H1 (cell line): ENCODE results near the gene PIGC. TPM values are rescaled to one million over a fixed set of nuclear protein-coding genes. Genes with fewer than 3 reads are reported as not detected.
A peak's percentile ranks its signal among the peaks of the same experiment; 100 is the strongest.

Experiments used
- CTCF ChIA-PET: fragments of 300-600 bp; sonication (Branson Sonifier 250); formaldehyde crosslinking; loops from one replicate; lab custom pipeline; 2021; ENCODE audit not compliant: partially characterized antibody; lab: Charles Lee
- POLR2A ChIA-PET: fragments of 300-600 bp; sonication (Branson Sonifier 250); formaldehyde crosslinking; loops from one replicate; lab custom pipeline; 2021; ENCODE audit warnings: inconsistent platforms; ENCODE audit not compliant: partially characterized antibody; lab: Charles Lee
- DNase-seq, 2 experiments: peaks; one replicate each; pipeline versions ENCODE4 v3.0.0 to v3.0.0-alpha.2; 2010 to 2022; ENCODE audit warnings: low spot score in 2 of 2, low read depth in 1 of 2, mixed read lengths in 1 of 2
- FAIRE-seq: peaks from 2 replicates; lab custom pipeline; 2011; peaks lifted over from hg19 to GRCh38; lab: Jason Lieb, UNC
- H2AFZ ChIP-seq: 2 replicates; pipeline ENCODE4 v1.8.1; 2012; ENCODE audit warnings: low read length, inconsistent platforms
- H2AK5ac ChIP-seq: 2 replicates; pipeline ENCODE4 v1.6.1; 2013; ENCODE audit warnings: low read depth, low read length
- H2BK120ac ChIP-seq: replicated peaks from 2 replicates; pipeline ENCODE3; 2013; ENCODE audit warnings: low read depth, low read length, inconsistent platforms
- H2BK12ac ChIP-seq: 2 replicates; pipeline ENCODE4 v1.6.1; 2013; ENCODE audit warnings: low read depth, low read length
- H2BK15ac ChIP-seq: 2 replicates; pipeline ENCODE4 v1.6.1; 2013; ENCODE audit warnings: low read length
- H2BK20ac ChIP-seq: 2 replicates; pipeline ENCODE4 v1.6.1; 2013; ENCODE audit warnings: low read length
- H2BK5ac ChIP-seq: 2 replicates; pipeline ENCODE4 v1.6.1; 2013; ENCODE audit warnings: low read depth, low read length
- H3K14ac ChIP-seq: 2 replicates; pipeline ENCODE4 v1.6.1; 2013; ENCODE audit warnings: inconsistent platforms; ENCODE audit not compliant: insufficient read length
- H3K18ac ChIP-seq: 2 replicates; pipeline ENCODE4 v1.6.1; 2013; ENCODE audit warnings: low read length; ENCODE audit errors: extremely low read depth
- H3K23ac ChIP-seq: 2 replicates; pipeline ENCODE4 v1.6.1; 2013; ENCODE audit warnings: inconsistent platforms; ENCODE audit not compliant: insufficient read length
- H3K23me2 ChIP-seq: 2 replicates; pipeline ENCODE4 v1.6.1; 2013; ENCODE audit warnings: low read depth, low read length
- H3K27ac ChIP-seq: 2 replicates; pipeline ENCODE4 v1.6.1; 2011; ENCODE audit warnings: low read depth, low read length, inconsistent platforms
- H3K27me3 ChIP-seq, 4 experiments: replicated peaks in 1 of 4; 1 replicate in 1 of 4; 2 replicates in 3 of 4; pipeline versions ENCODE4 v1.6.1 to v1.8.1; 2011 to 2013; ENCODE audit warnings: low read length in 3 of 4, mild to moderate bottlenecking in 3 of 4, inconsistent platforms in 2 of 4, mixed read lengths in 2 of 4, moderate library complexity in 1 of 4; ENCODE audit not compliant: control insufficient read depth in 3 of 4, insufficient read depth in 3 of 4; ENCODE audit errors: extremely low read depth in 1 of 4
- H3K36me3 ChIP-seq, 4 experiments: 2 replicates each; pipeline versions ENCODE4 v1.6.1 to v1.8.1; 2011 to 2013; ENCODE audit warnings: mild to moderate bottlenecking in 4 of 4, low read length in 3 of 4, moderate library complexity in 2 of 4, control low read depth in 1 of 4, inconsistent platforms in 1 of 4; ENCODE audit not compliant: insufficient read depth in 4 of 4, control insufficient read depth in 2 of 4
- H3K4ac ChIP-seq: replicated peaks from 2 replicates; pipeline ENCODE3; 2013; ENCODE audit warnings: low read length, low read depth, mixed read lengths, inconsistent platforms; ENCODE audit not compliant: insufficient read length
- H3K4me1 ChIP-seq, 4 experiments: replicated peaks in 1 of 4; 1 replicate in 1 of 4; 2 replicates in 3 of 4; pipeline versions ENCODE4 v1.6.1 to v1.8.1; 2011 to 2013; ENCODE audit warnings: low read length in 3 of 4, inconsistent platforms in 2 of 4, mixed read lengths in 1 of 4; ENCODE audit not compliant: insufficient read depth in 4 of 4, control insufficient read depth in 3 of 4
- H3K4me2 ChIP-seq, 2 experiments: 2 replicates each; pipeline versions ENCODE4 v1.6.1 to v1.8.1; 2011 to 2013; ENCODE audit warnings: low read depth in 2 of 2, low read length in 2 of 2, control low read depth in 1 of 2, inconsistent platforms in 1 of 2, mild to moderate bottlenecking in 1 of 2; ENCODE audit not compliant: insufficient read depth in 1 of 2
- H3K4me3 ChIP-seq, 4 experiments: fragments of 200-600, 300-600 bp in 1 of 4; sonication (generic), shearing (Covaris generic), sonication (Bioruptor Twin) in 1 of 4; 2 replicates each; pipeline versions ENCODE4 v1.5.1 to v1.8.1; 2011 to 2016; ENCODE audit warnings: low read length in 4 of 4, low read depth in 3 of 4, control low read depth in 2 of 4, inconsistent platforms in 2 of 4, mild to moderate bottlenecking in 2 of 4, mixed read lengths in 1 of 4, moderate library complexity in 1 of 4; ENCODE audit not compliant: insufficient read depth in 2 of 4; ENCODE audit errors: extremely low read depth in 1 of 4
- H3K56ac ChIP-seq: replicated peaks from 2 replicates; pipeline ENCODE3; 2013; ENCODE audit warnings: low read depth, mild to moderate bottlenecking, mixed read lengths, low read length, inconsistent platforms; ENCODE audit not compliant: insufficient read length
- H3K79me1 ChIP-seq: 2 replicates; pipeline ENCODE4 v1.6.1; 2013; ENCODE audit warnings: low read depth, low read length, control low read depth
- H3K79me2 ChIP-seq, 2 experiments: 2 replicates each; pipeline versions ENCODE4 v1.6.1 to v1.8.1; 2012 to 2013; ENCODE audit warnings: low read length in 2 of 2, mild to moderate bottlenecking in 2 of 2, inconsistent platforms in 1 of 2; ENCODE audit not compliant: insufficient read depth in 2 of 2, control insufficient read depth in 1 of 2
- H3K9ac ChIP-seq, 4 experiments: replicated peaks in 1 of 4; 1 replicate in 1 of 4; 2 replicates in 3 of 4; pipeline versions ENCODE4 v1.6.1 to v1.8.1; 2011 to 2013; ENCODE audit warnings: low read depth in 3 of 4, low read length in 3 of 4, control low read depth in 2 of 4, mild to moderate bottlenecking in 2 of 4, moderate library complexity in 2 of 4, inconsistent platforms in 1 of 4; ENCODE audit errors: extremely low read depth in 1 of 4
- H3K9me3 ChIP-seq, 2 experiments: 2 replicates each; pipeline versions ENCODE4 v1.6.1 to v1.8.1; 2012 to 2013; ENCODE audit warnings: mild to moderate bottlenecking in 2 of 2, moderate library complexity in 2 of 2, control low read depth in 1 of 2, inconsistent platforms in 1 of 2, low read depth in 1 of 2, low read length in 1 of 2, mixed read lengths in 1 of 2; ENCODE audit not compliant: insufficient read depth in 2 of 2
- H4K20me1 ChIP-seq, 2 experiments: replicated peaks in 1 of 2; 2 replicates each; pipeline versions ENCODE3 to v1.8.1; 2011 to 2013; ENCODE audit warnings: inconsistent platforms in 2 of 2, low read length in 2 of 2, mild to moderate bottlenecking in 1 of 2; ENCODE audit not compliant: insufficient read depth in 2 of 2, control insufficient read depth in 1 of 2
- H4K5ac ChIP-seq: 2 replicates; pipeline ENCODE4 v1.6.1; 2013; ENCODE audit warnings: low read length, low read depth, mixed read lengths, inconsistent platforms; ENCODE audit not compliant: insufficient read length
- H4K8ac ChIP-seq: 2 replicates; pipeline ENCODE4 v1.8.0; 2013; ENCODE audit warnings: mild to moderate bottlenecking, moderate library complexity, low read length, inconsistent platforms; ENCODE audit not compliant: insufficient read depth; ENCODE audit errors: extremely low read depth
- H4K91ac ChIP-seq: replicated peaks from 2 replicates; pipeline ENCODE3; 2013; ENCODE audit warnings: low read length, mixed read lengths, inconsistent platforms; ENCODE audit not compliant: insufficient read length
- CTBP2 ChIP-seq: IDR thresholded peaks from 2 replicates; pipeline ENCODE4 v1.7.0; 2011; ENCODE audit warnings: borderline replicate concordance, mild to moderate bottlenecking, moderate library complexity, mixed read lengths, low read length; ENCODE audit not compliant: insufficient read depth, insufficient read length
- GABPA ChIP-seq: IDR thresholded peaks from 2 replicates; pipeline ENCODE4 v1.6.1; 2011; ENCODE audit warnings: mild to moderate bottlenecking, low read length, moderate library complexity, borderline replicate concordance; ENCODE audit not compliant: insufficient read depth
- TCF12 ChIP-seq: IDR thresholded peaks from 2 replicates; pipeline ENCODE4 v1.6.1; 2011; ENCODE audit warnings: low read depth, mild to moderate bottlenecking, low read length
- WGBS, 2 experiments: shearing (Covaris generic) in 1 of 2; methylation state at CpG; one replicate each; pipeline versions ENCODE4 v1.1.6 to v1.1.7; 2013 to 2015; ENCODE audit warnings: low lambda C conversion rate in 2 of 2, mixed read lengths in 2 of 2, inconsistent platforms in 1 of 2, low coverage in 1 of 2, missing lambda C conversion rate in 1 of 2; ENCODE audit not compliant: insufficient replicate concordance in 2 of 2, insufficient coverage in 1 of 2, insufficient read length in 1 of 2; ENCODE audit errors: extremely low coverage in 1 of 2, missing lambda C conversion rate in 1 of 2; 5-methylcytosine and 5-hydroxymethylcytosine counted together
- polyA plus RNA-seq, 7 experiments: library from polyadenylated mRNA; depleted of rRNA in 3 of 7; stranded (reverse) in 5 of 7; unstranded in 2 of 7; fragments of >200 nt in 5 of 7; fragments of 200-250 nt in 2 of 7; gene quantifications; 1 replicate in 5 of 7; 2 replicates in 1 of 7; 4 replicates in 1 of 7; pipeline versions ENCODE4 v1.2.1 to v1.2.3, GENCODE V29; 2011 to 2013; ENCODE audit warnings: missing spikeins in 2 of 7, mixed read lengths in 2 of 7
- total RNA-seq: library from RNA; stranded (reverse); fragmentation: NEBNext Ultra II Directional; extraction: Animal tissue kit (Norgen Biotek cat#: 25700); gene quantifications from 2 replicates; pipeline ENCODE4 v1.2.1, GENCODE V29; 2021

PIGC gene
- total and polyA plus RNA-seq, 2 of the 8 experiments (the other 6 are each of a cell fraction or from before 2014, with no cell fraction given), result 21.0 to 39.3 TPM

DNA sequence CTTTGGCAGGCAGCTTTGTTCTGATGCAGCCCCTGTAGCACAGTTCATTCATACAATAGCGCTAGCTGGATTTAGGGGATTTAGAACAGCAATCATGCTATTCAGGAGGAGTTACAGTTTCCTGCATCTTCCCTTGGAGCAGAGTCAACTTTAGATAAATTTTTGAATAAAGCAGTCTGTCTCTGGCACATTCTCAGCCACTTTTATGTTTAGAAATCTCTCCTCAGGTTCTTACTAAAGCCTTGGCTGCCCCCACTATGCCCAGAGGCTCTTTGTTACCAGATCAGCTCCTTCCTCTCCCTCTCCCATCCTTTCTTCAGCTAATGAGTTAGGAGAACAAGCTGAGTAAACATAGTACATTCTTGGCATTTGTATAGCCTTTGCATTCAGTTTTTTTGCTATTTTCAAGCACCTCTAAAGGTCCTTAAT is 17.0 kb upstream of the PIGC start:
- Histone ChIP-seq H3K56ac (no peak overlapping the region), H3K79me1 (no peaks in the 10 kb centered on the region), H3K18ac (no peak overlapping the region), H3K23me2 (no peaks in the 10 kb centered on the region), H2BK20ac (no peak overlapping the region), H4K20me1 (no peaks in the 10 kb centered on the region), H3K14ac (no peak overlapping the region), H4K91ac (no peak overlapping the region), H3K27ac (no peak overlapping the region), H2AFZ (peak overlapping the region; percentile 76; the same call in 1 of the 2 replicates), H3K27me3 (no peaks in the 10 kb centered on the region), H3K4me3 (no peak overlapping the region), H3K9me3 (no peaks in the 10 kb centered on the region), H3K4me2 (no peak overlapping the region), H3K9ac (no peak overlapping the region), H2BK15ac (no peak overlapping the region), H3K4me1 (no peaks in the 10 kb centered on the region), H2BK12ac (no peak overlapping the region), H2BK5ac (no peak overlapping the region), H3K23ac (no peak overlapping the region), H3K79me2 (no peaks in the 10 kb centered on the region), H2BK120ac (no peak overlapping the region), H3K36me3 (no peaks in the 10 kb centered on the region), H4K5ac (no peak overlapping the region), H2AK5ac (no peak overlapping the region), H4K8ac (no peak overlapping the region), H3K4ac (no peak overlapping the region)
- TF ChIP-seq TCF12 (no peak), CTBP2 (no peak), GABPA (no peak)
- FAIRE-seq, result no peak
- ChIA-PET POLR2A (interaction anchor here (1.1 kb wide), 1 partner anchor 10 kb away, joined by 4 read pairs; no protein-coding TSS in a partner anchor), CTCF (interaction anchor here (0.6 to 2.4 kb wide), 5 partner anchors 11 to 472 kb away, joined by 3 to 11 read pairs (median 4); no protein-coding TSS in a partner anchor)
- no peak for DNase-seq
- 100% methylated on average over 1 of the region's 1 CpG; no CpG with 5 or more reads in 1 of the 2 experiments for whole genome bisulfite sequencing, 2 experiments
